ENCODE measurements around the gene SLC16A9. TPM values are rescaled to one million over a fixed set of nuclear protein-coding genes. Genes with fewer than 3 reads are reported as not detected.

SLC16A9 gene
- total RNA-seq, 1 experiment from 2014 or later, result 4.1 TPM

DNA sequence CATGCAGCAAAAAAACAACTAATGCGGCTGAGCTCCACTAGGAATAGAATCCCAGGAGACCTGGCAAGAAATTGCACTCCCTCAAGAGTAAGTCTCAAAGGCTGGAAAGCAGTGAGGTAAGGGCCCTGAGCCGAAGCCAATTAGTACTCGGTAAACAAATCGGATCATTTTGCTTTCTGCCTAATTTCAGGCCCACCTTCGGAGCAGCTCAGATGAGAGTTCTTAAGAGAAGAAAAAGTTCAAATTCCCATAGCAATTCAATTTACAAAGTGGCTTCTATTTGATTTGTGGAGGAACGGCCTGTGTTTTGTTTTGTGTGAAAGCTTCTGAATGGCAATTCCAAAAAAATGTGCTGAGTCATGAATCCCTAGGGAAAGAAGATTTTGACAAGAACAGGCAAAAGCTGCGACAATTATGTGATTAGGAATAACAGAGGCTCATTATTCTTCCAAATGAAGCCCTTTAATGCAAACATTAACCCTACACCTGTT lies 60.9 kb downstream of the SLC16A9 start:
- no peaks in the 10 kb centered on the region for H3K4me1 ChIP-seq (ENCODE audit: insufficient read depth, low read length)
- H3K27ac ChIP-seq (ENCODE audit: insufficient read length, low read depth, low read length), result no peak overlapping the region
- H3K56ac ChIP-seq (ENCODE audit: insufficient read length, low read depth, low read length), result no peak overlapping the region
- H2BK15ac ChIP-seq (ENCODE audit: low read depth, low read length), result no peak overlapping the region
- H3K14ac ChIP-seq (ENCODE audit: insufficient read depth, low read length), result no peak overlapping the region
- no peak for DNase-seq
- Mint-ChIP-seq H3K4me3 (no peak overlapping the region), H3K9me3 (peaks cover 10 to 16% of the 10 kb centered on the region in 2 experiments), H3K27ac (peak overlapping the region in 2 of 3 experiments; percentile 72 to 86; a peak in 2 of 7 replicates), H3K36me3 (ENCODE audit: insufficient read depth in 1 of 3, low read depth in 3 of 3) (peaks cover 0 to 33% (median 4%) of the 10 kb centered on the region in 3 experiments; a peak in 3 of 7 replicates), H3K27me3 (ENCODE audit: low read depth) (peaks cover 2% of the 10 kb centered on the region; the same call in 1 of the 2 replicates), H3K4me1 (peaks cover 10 to 11% of the 10 kb centered on the region in 2 experiments)
- H2BK120ac ChIP-seq (ENCODE audit: low read depth, low read length, poor library complexity, severe bottlenecking), result no peak overlapping the region
- H3K4me2 ChIP-seq (ENCODE audit: insufficient read depth, insufficient read length, low read length), result no peak overlapping the region
- H2AFZ ChIP-seq (ENCODE audit: low read length), result no peak overlapping the region
- no peak overlapping the region for H3T11ph ChIP-seq (ENCODE audit: low read length)
- no peak overlapping the region for H4K91ac ChIP-seq (ENCODE audit: insufficient read length, low read depth, low read length)
- H4K8ac ChIP-seq (replicated peaks; ENCODE audit: insufficient read length, low read depth, low read length), result no peak overlapping the region
- TF ChIP-seq, protein P1, sequence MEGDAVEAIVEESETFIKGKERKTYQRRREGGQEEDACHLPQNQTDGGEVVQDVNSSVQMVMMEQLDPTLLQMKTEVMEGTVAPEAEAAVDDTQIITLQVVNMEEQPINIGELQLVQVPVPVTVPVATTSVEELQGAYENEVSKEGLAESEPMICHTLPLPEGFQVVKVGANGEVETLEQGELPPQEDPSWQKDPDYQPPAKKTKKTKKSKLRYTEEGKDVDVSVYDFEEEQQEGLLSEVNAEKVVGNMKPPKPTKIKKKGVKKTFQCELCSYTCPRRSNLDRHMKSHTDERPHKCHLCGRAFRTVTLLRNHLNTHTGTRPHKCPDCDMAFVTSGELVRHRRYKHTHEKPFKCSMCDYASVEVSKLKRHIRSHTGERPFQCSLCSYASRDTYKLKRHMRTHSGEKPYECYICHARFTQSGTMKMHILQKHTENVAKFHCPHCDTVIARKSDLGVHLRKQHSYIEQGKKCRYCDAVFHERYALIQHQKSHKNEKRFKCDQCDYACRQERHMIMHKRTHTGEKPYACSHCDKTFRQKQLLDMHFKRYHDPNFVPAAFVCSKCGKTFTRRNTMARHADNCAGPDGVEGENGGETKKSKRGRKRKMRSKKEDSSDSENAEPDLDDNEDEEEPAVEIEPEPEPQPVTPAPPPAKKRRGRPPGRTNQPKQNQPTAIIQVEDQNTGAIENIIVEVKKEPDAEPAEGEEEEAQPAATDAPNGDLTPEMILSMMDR (conservative IDR thresholded peaks at IDR 0.05), result no peak
- no peak overlapping the region for H2BK20ac ChIP-seq (ENCODE audit: low read depth, low read length, poor library complexity, severe bottlenecking)
- H3K9me3 ChIP-seq (ENCODE audit: control insufficient read depth, low read depth, low read length), result no peaks in the 10 kb centered on the region
- no peak overlapping the region for H4K5ac ChIP-seq (ENCODE audit: insufficient read length, low read depth, low read length)
- no peak overlapping the region for H2BK5ac ChIP-seq (ENCODE audit: insufficient read length, low read length)
- H3K4ac ChIP-seq (ENCODE audit: low read depth, low read length), result no peak overlapping the region
- no peaks in the 10 kb centered on the region for H4K20me1 ChIP-seq (ENCODE audit: control insufficient read depth, insufficient read depth, insufficient read length)
- no peaks in the 10 kb centered on the region for H3K79me2 ChIP-seq (ENCODE audit: insufficient read depth, low read length)
- H3K79me1 ChIP-seq (ENCODE audit: insufficient read depth, low read depth, low read length, poor library complexity, severe bottlenecking), result no peaks in the 10 kb centered on the region
- WGBS (ENCODE audit: extremely low coverage, insufficient read length, low lambda C conversion rate), result no CpG with 5 or more reads among the region's 7 CpGs
- H2AK5ac ChIP-seq (ENCODE audit: insufficient read length, low read length), result no peak overlapping the region
- H3K18ac ChIP-seq (ENCODE audit: insufficient read length, low read depth, low read length), result no peak overlapping the region
- no peak overlapping the region for H3K9ac ChIP-seq (ENCODE audit: extremely low read depth, insufficient read length, low read length)
- H3K23ac ChIP-seq (ENCODE audit: insufficient read length, low read depth, low read length), result no peak overlapping the region
- H3K23me2 ChIP-seq (ENCODE audit: insufficient read length, low read depth, low read length, poor library complexity, severe bottlenecking), result no peaks in the 10 kb centered on the region
- no peak overlapping the region for H2BK12ac ChIP-seq (ENCODE audit: insufficient read length, low read depth, low read length)
- no peaks in the 10 kb centered on the region for H3K27me3 ChIP-seq (ENCODE audit: insufficient read depth, low read length)

All from H9 (cell line).